HepG2 (cell line): ENCODE data around the gene SLC22A14. TPM values are rescaled to one million over a fixed set of nuclear protein-coding genes. Genes with fewer than 3 reads are reported as not detected.
A peak's percentile ranks its signal among the peaks of the same experiment; 100 is the strongest.

Experiments used
- ATAC-seq: fragments of 200-7000 bp; cut with Tn5 transposase; 3 replicates; pipeline ENCODE4 v1.9.1; 2020; ENCODE audit warnings: mild to moderate bottlenecking, moderate library complexity
- BruUV-seq: library from RNA; stranded (reverse); fragments of 400-500 nt; replicated peaks from 2 replicates; lab custom pipeline; 2021; lab: Mats Ljungman, UMichigan
- CTCF ChIA-PET: fragments of 300-600 bp; formaldehyde crosslinking; extraction: SDS; loops from one replicate; lab custom pipeline; 2021; ENCODE audit warnings: low total read pairs, inconsistent platforms, low intra/inter-chr PET ratio; lab: Yijun Ruan, JAX
- POLR2A ChIA-PET: fragments of 350-600 bp; sonication (Branson Sonifier 250); formaldehyde crosslinking; loops from one replicate; lab custom pipeline; 2020; ENCODE audit warnings: antibody characterized with exemption, inconsistent platforms; lab: Yijun Ruan, JAX
- DNase-seq: peaks from one replicate; pipeline ENCODE4 v3.0.0-alpha.2; 2015; ENCODE audit warnings: low spot score
- FAIRE-seq: peaks from 3 replicates; lab custom pipeline; 2011; peaks lifted over from hg19 to GRCh38; lab: Jason Lieb, UNC
- H2AFZ ChIP-seq: one replicate; pipeline ENCODE4 v1.6.1; 2011; ENCODE audit warnings: low read length, inconsistent platforms
- H3K27ac ChIP-seq: fragments of 300-600 bp; 3 replicates; pipeline ENCODE4 v1.8.0; 2011; ENCODE audit warnings: mixed run types, mild to moderate bottlenecking, mixed read lengths, low read length, inconsistent platforms; ENCODE audit not compliant: insufficient read depth; ENCODE audit errors: extremely low read length
- H3K27me3 ChIP-seq, 2 experiments: fragments of 200-600 bp in 1 of 2; 2 replicates in 1 of 2; 3 replicates in 1 of 2; pipeline versions ENCODE4 v1.6.0 to v1.8.0; 2011; ENCODE audit warnings: low read length in 2 of 2, mild to moderate bottlenecking in 2 of 2, moderate library complexity in 2 of 2, inconsistent platforms in 1 of 2; ENCODE audit not compliant: insufficient read depth in 2 of 2, control insufficient read depth in 1 of 2
- H3K36me3 ChIP-seq, 2 experiments: fragments of 200-600 bp in 1 of 2; replicated peaks in 1 of 2; 2 replicates in 1 of 2; 3 replicates in 1 of 2; pipeline versions ENCODE4 v1.5.1 to v1.8.0; 2011; ENCODE audit warnings: low read length in 2 of 2, inconsistent platforms in 1 of 2; ENCODE audit not compliant: insufficient read depth in 2 of 2, control insufficient read depth in 1 of 2
- H3K4me1 ChIP-seq: 2 replicates; pipeline ENCODE4 v1.5.1; 2012; ENCODE audit warnings: low read length, inconsistent platforms; ENCODE audit not compliant: insufficient read depth
- H3K4me2 ChIP-seq: 2 replicates; pipeline ENCODE4 v1.6.0; 2011; ENCODE audit warnings: low read depth, low read length, inconsistent platforms
- H3K4me3 ChIP-seq, 3 experiments: fragments of 200-600 bp in 1 of 3; sonication (generic), shearing (Covaris generic) in 1 of 3; replicated peaks in 1 of 3; 2 replicates each; pipeline ENCODE4 v1.5.1; 2011 to 2016; ENCODE audit warnings: low read length in 3 of 3, inconsistent platforms in 2 of 3, low read depth in 2 of 3, mild to moderate bottlenecking in 2 of 3, control low read depth in 1 of 3, mixed read lengths in 1 of 3; ENCODE audit not compliant: insufficient read depth in 1 of 3
- H3K79me2 ChIP-seq: one replicate; pipeline ENCODE4 v1.6.1; 2011; ENCODE audit warnings: low read length, inconsistent platforms; ENCODE audit not compliant: insufficient read depth
- H3K9ac ChIP-seq: 2 replicates; pipeline ENCODE4 v1.6.0; 2011; ENCODE audit warnings: mild to moderate bottlenecking, low read depth, low read length, inconsistent platforms; ENCODE audit not compliant: insufficient read depth
- H3K9me3 ChIP-seq: 2 replicates; pipeline ENCODE4 v1.5.1; 2012; ENCODE audit warnings: mild to moderate bottlenecking, low read length
- H4K20me1 ChIP-seq: 2 replicates; pipeline ENCODE4 v1.6.0; 2011; ENCODE audit warnings: inconsistent platforms, mild to moderate bottlenecking, low read length, moderate library complexity; ENCODE audit not compliant: insufficient read depth
- ARHGAP35 ChIP-seq: sonication (generic); formaldehyde crosslinking; IDR thresholded peaks from 2 replicates; pipeline ENCODE4 v1.9.0; 2022; ENCODE audit warnings: mild to moderate bottlenecking, inconsistent platforms, moderate library complexity, missing genetic modification reagents, borderline replicate concordance
- CENPT ChIP-seq: sonication (generic); formaldehyde crosslinking; IDR thresholded peaks from 2 replicates; pipeline ENCODE4 v1.8.0; 2022; ENCODE audit warnings: low read depth, mild to moderate bottlenecking, moderate library complexity, missing genetic modification reagents
- GATAD2A ChIP-seq: IDR thresholded peaks from 2 replicates; pipeline ENCODE4 v1.6.1; 2016
- GLI4 ChIP-seq: sonication (generic); formaldehyde crosslinking; IDR thresholded peaks from 2 replicates; pipeline ENCODE4 v1.5.1; 2020; ENCODE audit warnings: missing genetic modification reagents, mild to moderate bottlenecking, moderate library complexity, borderline replicate concordance
- HOXA5 ChIP-seq: sonication (generic); formaldehyde crosslinking; IDR thresholded peaks from 2 replicates; pipeline ENCODE4 v1.4.0; 2020; ENCODE audit warnings: missing genetic modification reagents
- PITX1 ChIP-seq: sonication (generic); formaldehyde crosslinking; IDR thresholded peaks from 2 replicates; pipeline ENCODE4 v1.5.1; 2020; ENCODE audit warnings: mild to moderate bottlenecking, missing genetic modification reagents
- POLR2AphosphoS5 ChIP-seq: IDR thresholded peaks from 2 replicates; pipeline ENCODE4 v1.6.1; 2012; ENCODE audit warnings: low read depth, low read length
- SMC3 ChIP-seq: IDR thresholded peaks from 2 replicates; pipeline ENCODE4 v1.6.1; 2011; ENCODE audit warnings: low read length, improper control_type of control experiment
- ZMYM4 ChIP-seq: sonication (generic); formaldehyde crosslinking; IDR thresholded peaks from 2 replicates; pipeline ENCODE4 v1.8.1; 2023; ENCODE audit warnings: mild to moderate bottlenecking, missing genetic modification reagents
- ZNF224 ChIP-seq: sonication (generic); formaldehyde crosslinking; IDR thresholded peaks from 2 replicates; pipeline ENCODE4 v1.5.0; 2020; ENCODE audit warnings: mild to moderate bottlenecking, missing genetic modification reagents
- ZNF329 ChIP-seq: sonication (generic); formaldehyde crosslinking; IDR thresholded peaks from 2 replicates; pipeline ENCODE4 v1.9.0; 2021; ENCODE audit warnings: low read depth, mild to moderate bottlenecking, missing genetic modification reagents
- ZNF768 ChIP-seq: sonication (generic); formaldehyde crosslinking; IDR thresholded peaks from 2 replicates; pipeline ENCODE4 v1.4.0; 2020; ENCODE audit warnings: missing genetic modification reagents
- WGBS: methylation state at CpG from one replicate; pipeline ENCODE4 v1.1.6; 2017; ENCODE audit warnings: low lambda C conversion rate; 5-methylcytosine and 5-hydroxymethylcytosine counted together
- in situ Hi-C: cut with HindIII; loops from 2 replicates; pipeline ENCODE4 v1.10.0; 2017; ENCODE audit warnings: low pct_unique_long_range_greater_than_20kb; ENCODE audit not compliant: extremely low pct_ligation_motif_present
- intact Hi-C: fragments of 100-400 bp; cut with micrococcal nuclease; formaldehyde crosslinking; loops from one replicate; pipeline ENCODE4 v1.10.0; 2022; ENCODE audit not compliant: unreplicated experiment
- polyA plus RNA-seq, 8 experiments: library from polyadenylated mRNA; depleted of rRNA in 3 of 8; stranded (reverse) in 7 of 8; unstranded in 1 of 8; fragments of >200 nt; fragmentation: Illumina TruSeq in 4 of 8; extraction: Trizol in 4 of 8; gene quantifications; 2 replicates each; pipeline versions ENCODE4 v1.2.1 to v1.2.3, GENCODE V29; 2011 to 2016; ENCODE audit warnings: low read depth in 4 of 8, missing spikeins in 1 of 8, mixed read lengths in 1 of 8; ENCODE audit not compliant: insufficient read depth in 1 of 8
- total RNA-seq, 5 experiments: library from RNA; depleted of rRNA; stranded (reverse); fragments of >200 nt; fragmentation: Illumina TruSeq; extraction: Trizol; gene quantifications; 2 replicates each; pipeline ENCODE4 v1.2.3, GENCODE V29; 2016; ENCODE audit warnings: low read depth in 1 of 5
- TF ChIP-seq, protein P1 (sequence below): sonication (generic); formaldehyde crosslinking; IDR thresholded peaks from 2 replicates; pipeline ENCODE4 v1.4.0; 2020; ENCODE audit warnings: low read depth, mild to moderate bottlenecking, missing genetic modification reagents
- TF ChIP-seq, protein P2 (sequence below): sonication (generic); formaldehyde crosslinking; IDR thresholded peaks from 2 replicates; pipeline ENCODE4 v1.4.0; 2020; ENCODE audit warnings: missing genetic modification reagents, borderline replicate concordance
- TF ChIP-seq, protein P3 (sequence below): sonication (generic); formaldehyde crosslinking; IDR thresholded peaks from 2 replicates; pipeline ENCODE4 v1.4.0; 2020; ENCODE audit warnings: missing genetic modification reagents, borderline replicate concordance
- TF ChIP-seq, protein P4 (sequence below): sonication (generic); formaldehyde crosslinking; IDR thresholded peaks from 2 replicates; pipeline ENCODE4 v1.4.0; 2020; ENCODE audit warnings: missing genetic modification reagents

Gene SLC22A14
- total and polyA plus RNA-seq, 2 of the 13 experiments (the other 11 are each of a cell fraction or from before 2014, with no cell fraction given), result 0.03 TPM; not detected in 1

DNA sequence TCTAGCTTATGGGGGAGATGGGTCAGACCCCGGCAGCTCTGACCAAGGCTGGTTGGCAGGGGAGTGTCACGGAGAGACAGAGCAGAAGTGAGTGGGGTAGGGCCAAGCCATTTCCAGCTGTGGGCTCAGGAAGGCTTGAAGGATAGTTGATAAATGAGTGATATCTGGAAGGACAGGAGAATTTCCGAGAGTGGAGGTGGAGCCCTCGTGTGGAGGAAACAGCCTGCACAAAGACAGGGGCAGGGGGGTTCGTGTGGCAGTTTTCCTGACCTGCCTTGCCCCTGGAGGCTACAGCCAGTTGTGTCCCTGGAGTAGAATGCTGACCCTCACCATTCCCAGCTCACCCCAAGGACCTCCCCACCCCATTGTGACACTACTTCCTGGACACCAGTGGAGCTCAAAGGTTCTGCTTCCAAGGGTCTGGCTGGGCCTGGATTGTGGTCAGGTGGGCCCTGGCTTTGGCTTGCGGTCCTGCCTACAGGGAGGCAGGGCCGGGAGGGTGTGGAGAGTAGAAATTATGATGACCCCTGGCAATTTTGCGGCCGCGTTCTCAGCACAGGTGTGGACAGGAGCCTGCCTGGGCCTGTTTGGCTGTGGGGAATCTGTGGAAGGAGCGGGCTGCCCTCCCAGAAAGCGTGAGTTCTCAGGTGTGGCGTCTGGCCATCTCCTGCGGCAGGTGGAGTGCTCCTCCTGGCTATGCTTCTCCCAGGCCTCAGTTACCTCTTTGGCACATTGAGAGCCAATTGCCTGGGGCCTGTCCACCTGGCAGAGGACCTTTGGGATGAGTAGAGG lies at the start of gene SLC22A14 (continued):
- TF ChIP-seq CENPT (CRISPR knock-in tag) (no peak), ARHGAP35 (CRISPR knock-in tag) (no peak), SMC3 (peak; percentile 43; the same call in 1 of the 2 replicates), ZNF329 (CRISPR knock-in tag) (no peak)

DNA sequence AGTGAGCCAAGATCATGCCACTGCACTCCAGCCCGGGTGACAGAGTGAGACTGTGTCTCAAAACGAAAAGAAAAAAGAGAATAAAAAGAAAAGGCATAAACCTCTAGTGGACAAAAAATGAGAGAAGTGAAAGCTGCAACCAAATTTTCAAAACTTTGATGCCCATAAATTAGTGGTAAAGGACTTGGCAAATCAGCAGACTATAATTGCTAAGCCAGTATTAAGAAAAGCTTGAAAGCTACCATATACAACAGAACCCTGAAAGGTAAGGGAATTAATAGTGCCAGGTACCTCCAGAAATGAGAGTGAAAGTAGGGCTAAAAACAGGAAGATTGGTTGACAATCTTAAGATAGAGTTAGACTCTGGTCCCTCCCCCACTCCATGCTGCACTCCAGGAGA lies 49.4 kb upstream of the SLC22A14 start:
- 97% methylated on average over 2 of the region's 2 CpGs for WGBS
- CTCF ChIA-PET, result no interaction called here

More for the DNA sequence above, 49.4 kb upstream of the SLC22A14 start:
- Histone ChIP-seq H3K9ac (no peak overlapping the region), H3K27me3 (no peaks in the 10 kb centered on the region), H3K4me2 (no peak overlapping the region), H3K4me3 (no peak overlapping the region), H3K9me3 (no peaks in the 10 kb centered on the region), H3K4me1 (no peaks in the 10 kb centered on the region), H3K36me3 (peaks cover 6 to 49% of the 10 kb centered on the region in 2 experiments), H2AFZ (no peak overlapping the region), H4K20me1 (no peaks in the 10 kb centered on the region; the same call in 1 of the 2 replicates), H3K79me2 (no peaks in the 10 kb centered on the region), H3K27ac (no peak overlapping the region)
- DNase-seq (no peak), ATAC-seq (no peak), FAIRE-seq (no peak)
- BruUV-seq, result no TSS peak
- in situ Hi-C loops, result no loop called here
- TF ChIP-seq ZNF224 (no peak), HOXA5 (CRISPR knock-in tag) (no peak), POLR2AphosphoS5 (no peak), GLI4 (CRISPR knock-in tag) (no peak), ZNF768 (CRISPR knock-in tag) (no peak), GATAD2A (CRISPR knock-in tag) (no peak), ZMYM4 (no peak), PITX1 (CRISPR knock-in tag) (no peak)
- TF ChIP-seq, protein P1, sequence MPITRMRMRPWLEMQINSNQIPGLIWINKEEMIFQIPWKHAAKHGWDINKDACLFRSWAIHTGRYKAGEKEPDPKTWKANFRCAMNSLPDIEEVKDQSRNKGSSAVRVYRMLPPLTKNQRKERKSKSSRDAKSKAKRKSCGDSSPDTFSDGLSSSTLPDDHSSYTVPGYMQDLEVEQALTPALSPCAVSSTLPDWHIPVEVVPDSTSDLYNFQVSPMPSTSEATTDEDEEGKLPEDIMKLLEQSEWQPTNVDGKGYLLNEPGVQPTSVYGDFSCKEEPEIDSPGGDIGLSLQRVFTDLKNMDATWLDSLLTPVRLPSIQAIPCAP (CRISPR knock-in tag), result no peak
- TF ChIP-seq, protein P2, sequence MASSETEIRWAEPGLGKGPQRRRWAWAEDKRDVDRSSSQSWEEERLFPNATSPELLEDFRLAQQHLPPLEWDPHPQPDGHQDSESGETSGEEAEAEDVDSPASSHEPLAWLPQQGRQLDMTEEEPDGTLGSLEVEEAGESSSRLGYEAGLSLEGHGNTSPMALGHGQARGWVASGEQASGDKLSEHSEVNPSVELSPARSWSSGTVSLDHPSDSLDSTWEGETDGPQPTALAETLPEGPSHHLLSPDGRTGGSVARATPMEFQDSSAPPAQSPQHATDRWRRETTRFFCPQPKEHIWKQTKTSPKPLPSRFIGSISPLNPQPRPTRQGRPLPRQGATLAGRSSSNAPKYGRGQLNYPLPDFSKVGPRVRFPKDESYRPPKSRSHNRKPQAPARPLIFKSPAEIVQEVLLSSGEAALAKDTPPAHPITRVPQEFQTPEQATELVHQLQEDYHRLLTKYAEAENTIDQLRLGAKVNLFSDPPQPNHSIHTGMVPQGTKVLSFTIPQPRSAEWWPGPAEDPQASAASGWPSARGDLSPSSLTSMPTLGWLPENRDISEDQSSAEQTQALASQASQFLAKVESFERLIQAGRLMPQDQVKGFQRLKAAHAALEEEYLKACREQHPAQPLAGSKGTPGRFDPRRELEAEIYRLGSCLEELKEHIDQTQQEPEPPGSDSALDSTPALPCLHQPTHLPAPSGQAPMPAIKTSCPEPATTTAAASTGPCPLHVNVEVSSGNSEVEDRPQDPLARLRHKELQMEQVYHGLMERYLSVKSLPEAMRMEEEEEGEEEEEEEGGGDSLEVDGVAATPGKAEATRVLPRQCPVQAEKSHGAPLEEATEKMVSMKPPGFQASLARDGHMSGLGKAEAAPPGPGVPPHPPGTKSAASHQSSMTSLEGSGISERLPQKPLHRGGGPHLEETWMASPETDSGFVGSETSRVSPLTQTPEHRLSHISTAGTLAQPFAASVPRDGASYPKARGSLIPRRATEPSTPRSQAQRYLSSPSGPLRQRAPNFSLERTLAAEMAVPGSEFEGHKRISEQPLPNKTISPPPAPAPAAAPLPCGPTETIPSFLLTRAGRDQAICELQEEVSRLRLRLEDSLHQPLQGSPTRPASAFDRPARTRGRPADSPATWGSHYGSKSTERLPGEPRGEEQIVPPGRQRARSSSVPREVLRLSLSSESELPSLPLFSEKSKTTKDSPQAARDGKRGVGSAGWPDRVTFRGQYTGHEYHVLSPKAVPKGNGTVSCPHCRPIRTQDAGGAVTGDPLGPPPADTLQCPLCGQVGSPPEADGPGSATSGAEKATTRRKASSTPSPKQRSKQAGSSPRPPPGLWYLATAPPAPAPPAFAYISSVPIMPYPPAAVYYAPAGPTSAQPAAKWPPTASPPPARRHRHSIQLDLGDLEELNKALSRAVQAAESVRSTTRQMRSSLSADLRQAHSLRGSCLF (CRISPR knock-in tag), result no peak
- TF ChIP-seq, protein P3, sequence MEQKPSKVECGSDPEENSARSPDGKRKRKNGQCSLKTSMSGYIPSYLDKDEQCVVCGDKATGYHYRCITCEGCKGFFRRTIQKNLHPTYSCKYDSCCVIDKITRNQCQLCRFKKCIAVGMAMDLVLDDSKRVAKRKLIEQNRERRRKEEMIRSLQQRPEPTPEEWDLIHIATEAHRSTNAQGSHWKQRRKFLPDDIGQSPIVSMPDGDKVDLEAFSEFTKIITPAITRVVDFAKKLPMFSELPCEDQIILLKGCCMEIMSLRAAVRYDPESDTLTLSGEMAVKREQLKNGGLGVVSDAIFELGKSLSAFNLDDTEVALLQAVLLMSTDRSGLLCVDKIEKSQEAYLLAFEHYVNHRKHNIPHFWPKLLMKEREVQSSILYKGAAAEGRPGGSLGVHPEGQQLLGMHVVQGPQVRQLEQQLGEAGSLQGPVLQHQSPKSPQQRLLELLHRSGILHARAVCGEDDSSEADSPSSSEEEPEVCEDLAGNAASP (CRISPR knock-in tag), result no peak
- TF ChIP-seq, protein P4, sequence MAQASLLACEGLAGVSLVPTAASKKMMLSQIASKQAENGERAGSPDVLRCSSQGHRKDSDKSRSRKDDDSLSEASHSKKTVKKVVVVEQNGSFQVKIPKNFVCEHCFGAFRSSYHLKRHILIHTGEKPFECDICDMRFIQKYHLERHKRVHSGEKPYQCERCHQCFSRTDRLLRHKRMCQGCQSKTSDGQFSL (CRISPR knock-in tag), result no peak
- POLR2A ChIA-PET, result no interaction called here
- intact Hi-C loops, result no loop called here
